OCI-LY3 (cell line): Measurements from ENCODE around the gene SSC5D.

Source experiments
- H2AFZ ChIP-seq: fragments of 200-600, 300-600 bp; shearing (Covaris generic); 2 replicates; pipeline ENCODE4 v1.6.0; 2014; ENCODE audit warnings: antibody characterized with exemption, low read depth, low read length
- H3K27ac ChIP-seq: fragments of 200-600, 300-600 bp; sonication (generic); 2 replicates; pipeline ENCODE4 v1.5.1; 2014; ENCODE audit warnings: mild to moderate bottlenecking, low read length, moderate library complexity, mixed read lengths
- H3K27me3 ChIP-seq: fragments of 200-600, 300-600 bp; sonication (generic); 2 replicates; pipeline ENCODE4 v1.6.1; 2014; ENCODE audit warnings: low read depth, low read length, mixed read lengths
- H3K36me3 ChIP-seq: fragments of 200-600, 300-600 bp; sonication (generic); replicated peaks from 2 replicates; pipeline ENCODE3; 2014; ENCODE audit warnings: low read depth, low read length, mixed read lengths
- H3K4me1 ChIP-seq: fragments of 300-600, 200-600 bp; sonication (generic); 2 replicates; pipeline ENCODE4 v1.6.1; 2014; ENCODE audit warnings: low read length, mixed read lengths
- H3K4me2 ChIP-seq: fragments of 200-600, 300-600 bp; sonication (generic); 2 replicates; pipeline ENCODE4 v1.6.1; 2014; ENCODE audit warnings: low read length, mixed read lengths
- H3K4me3 ChIP-seq: fragments of 300-600, 200-600 bp; sonication (generic); 2 replicates; pipeline ENCODE4 v1.5.1; 2014; ENCODE audit warnings: antibody characterized with exemption, mild to moderate bottlenecking, low read length, moderate library complexity
- H3K79me2 ChIP-seq: fragments of 300-600, 200-600 bp; shearing (Covaris generic); 2 replicates; pipeline ENCODE4 v1.6.1; 2014; ENCODE audit warnings: mild to moderate bottlenecking, low read length, mixed read lengths
- H3K9ac ChIP-seq: fragments of 300-600, 200-600 bp; shearing (Covaris generic); 2 replicates; pipeline ENCODE4 v1.6.0; 2014; ENCODE audit warnings: mild to moderate bottlenecking, low read length, moderate library complexity
- H3K9me3 ChIP-seq: fragments of 200-600, 300-600 bp; shearing (Covaris generic); 2 replicates; pipeline ENCODE4 v1.6.1; 2014; ENCODE audit warnings: low read length, mixed read lengths; ENCODE audit not compliant: insufficient read depth
- H4K20me1 ChIP-seq: fragments of 200-600, 300-600 bp; sonication (generic); 2 replicates; pipeline ENCODE4 v1.6.1; 2016; ENCODE audit warnings: low read length, mixed read lengths; ENCODE audit not compliant: insufficient read depth
- CTCF ChIP-seq: fragments of 200-600, 300-600 bp; sonication (generic); IDR thresholded peaks from 2 replicates; pipeline ENCODE4 v1.5.1; 2014; ENCODE audit warnings: antibody characterized with exemption, low read length, low read depth
- EZH2phosphoT487 ChIP-seq: fragments of 200-600 bp; shearing (Covaris generic); IDR thresholded peaks from 2 replicates; pipeline ENCODE4 v1.6.1; 2018; ENCODE audit warnings: antibody characterized with exemption, mixed run types, low read depth

Gene SSC5D

DNA sequence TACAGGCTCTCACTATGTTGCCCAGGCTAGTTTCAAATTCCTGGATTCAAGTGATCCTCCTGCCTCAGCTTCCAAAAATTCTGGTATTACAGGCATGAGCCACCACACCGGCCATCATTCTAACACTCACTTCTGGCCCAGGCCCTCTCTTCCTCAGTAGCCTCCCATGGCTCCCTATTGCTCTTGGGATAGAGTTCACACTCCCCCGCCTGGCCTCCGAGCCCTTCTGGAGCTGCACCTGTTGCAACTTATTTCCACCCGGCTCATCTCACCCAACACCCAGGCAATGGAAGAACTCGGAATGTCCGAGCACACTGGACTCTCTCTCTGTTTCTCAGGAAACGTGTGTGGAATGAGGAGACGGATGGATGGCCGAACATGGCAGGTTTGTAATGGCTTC, 66.1 kb downstream of the SSC5D start:
- Histone ChIP-seq H3K36me3 (no peaks in the 10 kb centered on the region), H3K4me3 (no peak overlapping the region), H3K27ac (no peak overlapping the region), H3K79me2 (no peaks in the 10 kb centered on the region), H3K4me1 (peaks cover 10% of the 10 kb centered on the region; the same call in 1 of the 2 replicates), H3K27me3 (peaks cover 10% of the 10 kb centered on the region; the same call in 1 of the 2 replicates), H3K4me2 (no peak overlapping the region), H3K9ac (no peak overlapping the region), H2AFZ (no peak overlapping the region), H3K9me3 (no peaks in the 10 kb centered on the region), H4K20me1 (no peaks in the 10 kb centered on the region)
- TF ChIP-seq CTCF: no peak
- TF ChIP-seq EZH2phosphoT487: no peak

DNA sequence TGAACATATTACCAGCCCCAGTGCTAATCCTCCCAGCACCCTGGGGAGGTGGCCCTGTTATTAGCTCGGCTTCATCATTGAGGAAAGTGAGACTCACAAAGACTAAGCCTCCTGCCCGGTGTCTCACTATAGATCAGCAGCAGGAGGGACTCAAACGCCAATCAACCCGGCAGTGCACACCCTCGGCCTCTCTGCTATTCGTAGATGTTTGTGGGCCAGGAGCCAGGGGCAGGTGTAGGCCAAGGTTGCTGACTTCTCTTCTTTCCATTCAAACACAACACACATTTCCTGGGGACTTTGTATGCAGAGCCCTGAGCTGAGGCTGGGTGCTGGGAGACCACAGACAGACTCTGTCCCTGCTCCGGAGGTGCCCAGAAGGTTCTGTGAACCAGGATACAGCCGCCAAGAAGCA, 66.5 kb downstream of the SSC5D start:
- H4K20me1 ChIP-seq: no peaks in the 10 kb centered on the region
- no peaks in the 10 kb centered on the region for H3K36me3 ChIP-seq
- H3K9me3 ChIP-seq: no peaks in the 10 kb centered on the region
- TF ChIP-seq EZH2phosphoT487: no peak
- TF ChIP-seq CTCF: no peak
- H3K4me1 ChIP-seq: peaks cover 5% of the 10 kb centered on the region; the same call in 1 of the 2 replicates
- H3K27me3 ChIP-seq: peaks cover 10% of the 10 kb centered on the region; the same call in 1 of the 2 replicates
- H3K4me3 ChIP-seq: no peak overlapping the region
- no peak overlapping the region for H3K4me2 ChIP-seq
- no peak overlapping the region for H3K27ac ChIP-seq
- no peak overlapping the region for H3K9ac ChIP-seq
- H2AFZ ChIP-seq: no peak overlapping the region
- H3K79me2 ChIP-seq: no peaks in the 10 kb centered on the region

- no peak overlapping the region for H3K4me3 ChIP-seq
- no peaks in the 10 kb centered on the region for H3K4me1 ChIP-seq
- H3K36me3 ChIP-seq: no peaks in the 10 kb centered on the region
- no peaks in the 10 kb centered on the region for H4K20me1 ChIP-seq
- H3K4me2 ChIP-seq: no peak overlapping the region
- TF ChIP-seq CTCF: no peak
- no peak for TF ChIP-seq EZH2phosphoT487
- no peaks in the 10 kb centered on the region for H3K79me2 ChIP-seq
- H3K27ac ChIP-seq: no peak overlapping the region
- H3K27me3 ChIP-seq: peaks cover 5% of the 10 kb centered on the region; the same call in 1 of the 2 replicates
- H3K9me3 ChIP-seq: no peaks in the 10 kb centered on the region
- H2AFZ ChIP-seq: no peak overlapping the region
- no peak overlapping the region for H3K9ac ChIP-seq
These were observed 71.4 kb downstream of the SSC5D start for GRCh38 chr19:55559684-55560083.

DNA sequence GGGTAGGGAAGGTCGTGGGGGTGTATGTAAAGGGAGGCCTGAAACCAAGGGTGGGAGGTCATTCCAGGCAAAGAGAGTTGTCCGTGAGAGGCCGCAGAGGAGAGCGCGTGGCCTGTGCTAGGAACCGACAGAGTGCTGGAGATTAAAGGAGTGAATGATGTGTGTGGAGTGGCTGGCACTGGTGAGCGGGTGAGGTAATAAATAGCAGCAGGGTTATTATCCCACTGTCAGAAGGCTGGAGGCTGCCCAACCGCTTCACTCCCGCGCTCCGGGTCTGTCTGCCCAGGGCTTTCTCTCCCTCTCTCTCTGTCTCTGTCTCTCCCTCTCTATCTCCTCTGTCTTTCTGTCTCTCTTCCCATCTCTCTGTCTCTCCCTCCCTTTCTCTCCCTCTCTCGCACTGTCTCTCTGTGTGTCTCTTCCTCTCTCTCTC, 75.0 kb downstream of the SSC5D start:
- no peak overlapping the region for H3K9ac ChIP-seq
- H3K4me2 ChIP-seq: no peak overlapping the region
- no peaks in the 10 kb centered on the region for H3K4me1 ChIP-seq
- no peaks in the 10 kb centered on the region for H3K79me2 ChIP-seq
- H2AFZ ChIP-seq: no peak overlapping the region
- no peak overlapping the region for H3K4me3 ChIP-seq
- no peaks in the 10 kb centered on the region for H3K36me3 ChIP-seq
- H3K27ac ChIP-seq: no peak overlapping the region
- no peaks in the 10 kb centered on the region for H4K20me1 ChIP-seq
- peaks cover 5% of the 10 kb centered on the region; the same call in 1 of the 2 replicates for H3K27me3 ChIP-seq
- H3K9me3 ChIP-seq: no peaks in the 10 kb centered on the region
- TF ChIP-seq EZH2phosphoT487 (no peak), CTCF (no peak)
